GM18502 (cell line): ENCODE results near the gene KCNIP4.
A peak's percentile ranks its signal among the peaks of the same experiment; 100 is the strongest.
"Not testable (repeated sequence)": the region's sequence is repeated elsewhere in the genome, so short reads cannot be mapped to it uniquely, and the experiment has no call there.

Experiments
- ATAC-seq: cut with Tn5 transposase; IDR thresholded peaks from one replicate; pipeline ENCODE4 v1.9.1; 2021; ENCODE audit warnings: mild to moderate bottlenecking; ENCODE audit not compliant: unreplicated experiment, poor library complexity

Gene KCNIP4

DNA sequence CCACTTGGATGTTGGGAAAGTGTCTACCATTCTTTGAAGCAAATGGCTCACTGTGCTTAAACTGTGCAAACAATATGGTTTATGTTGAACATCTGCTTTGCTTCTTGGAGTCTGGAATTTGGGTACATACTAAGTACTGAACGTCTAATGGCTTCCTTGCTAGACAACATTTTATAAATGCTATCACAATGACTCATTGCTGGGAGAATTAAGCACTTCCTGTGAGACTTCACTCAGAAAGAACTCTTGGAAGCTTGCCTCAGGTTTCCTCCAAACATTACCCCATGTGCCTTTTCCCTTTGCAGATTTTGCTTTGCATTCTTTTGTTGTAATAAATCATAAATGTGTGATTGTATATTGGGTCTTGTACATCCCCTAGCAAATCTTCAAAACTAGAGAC, 1108.6 kb downstream of the KCNIP4 start:
- ATAC-seq = no peak

DNA sequence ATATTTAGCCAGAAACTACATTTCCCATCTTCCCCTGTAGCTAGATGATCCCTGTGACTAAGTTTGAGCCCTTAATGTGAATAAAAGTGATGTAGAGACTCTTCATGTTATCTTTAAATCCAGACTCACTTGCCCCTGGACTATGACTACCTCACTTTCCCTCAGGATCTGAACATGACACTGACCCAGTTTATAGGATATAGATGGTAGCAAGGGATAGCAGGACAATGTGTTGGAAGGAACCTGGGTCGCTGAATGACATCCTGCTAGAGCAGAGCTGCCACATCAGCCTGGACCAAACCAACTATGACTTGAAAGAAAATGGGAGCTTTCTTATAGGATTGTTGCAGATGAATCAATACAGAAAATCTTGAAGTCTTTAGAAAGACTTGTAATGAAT, 1110.1 kb downstream of the KCNIP4 start:
- ATAC-seq = no peak

DNA sequence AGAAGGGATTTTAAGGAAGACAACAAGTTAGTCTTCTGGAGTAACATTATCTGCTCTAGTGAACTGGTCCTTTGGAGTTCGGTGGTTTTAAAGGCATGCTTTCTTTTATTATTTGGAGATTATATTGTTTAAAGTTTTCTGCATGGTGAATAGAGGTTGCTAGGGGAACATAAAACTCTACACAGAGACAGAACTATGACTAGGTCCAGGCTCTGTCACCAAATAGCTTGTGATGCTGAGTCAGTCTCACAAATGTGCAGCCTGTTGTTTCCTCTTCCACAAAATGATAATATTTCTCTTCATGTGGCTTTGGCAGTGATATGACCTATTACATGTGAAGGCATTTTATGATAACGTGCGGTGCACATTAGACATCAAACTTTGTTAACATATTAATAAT, 1115.7 kb downstream of the KCNIP4 start:
- no peak for ATAC-seq

DNA sequence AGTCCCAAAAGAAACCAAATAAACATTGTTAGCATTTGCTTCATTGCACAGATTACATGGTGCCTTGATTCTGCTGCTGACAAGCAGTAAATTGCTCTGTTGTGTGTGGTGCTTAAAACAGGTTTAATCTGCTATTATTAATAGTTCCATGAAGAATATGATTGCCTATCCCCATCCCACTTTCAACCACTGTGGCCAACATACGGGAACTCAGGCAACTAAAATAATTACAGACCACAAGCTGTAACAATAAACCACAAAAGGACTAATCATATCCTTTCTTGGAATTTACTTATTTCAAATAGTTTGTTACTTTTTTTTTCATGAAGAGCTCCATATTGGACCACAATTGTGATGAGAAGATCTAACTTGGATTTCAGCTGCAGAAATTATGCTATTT, 1116.8 kb downstream of the KCNIP4 start:
- ATAC-seq = no peak

DNA sequence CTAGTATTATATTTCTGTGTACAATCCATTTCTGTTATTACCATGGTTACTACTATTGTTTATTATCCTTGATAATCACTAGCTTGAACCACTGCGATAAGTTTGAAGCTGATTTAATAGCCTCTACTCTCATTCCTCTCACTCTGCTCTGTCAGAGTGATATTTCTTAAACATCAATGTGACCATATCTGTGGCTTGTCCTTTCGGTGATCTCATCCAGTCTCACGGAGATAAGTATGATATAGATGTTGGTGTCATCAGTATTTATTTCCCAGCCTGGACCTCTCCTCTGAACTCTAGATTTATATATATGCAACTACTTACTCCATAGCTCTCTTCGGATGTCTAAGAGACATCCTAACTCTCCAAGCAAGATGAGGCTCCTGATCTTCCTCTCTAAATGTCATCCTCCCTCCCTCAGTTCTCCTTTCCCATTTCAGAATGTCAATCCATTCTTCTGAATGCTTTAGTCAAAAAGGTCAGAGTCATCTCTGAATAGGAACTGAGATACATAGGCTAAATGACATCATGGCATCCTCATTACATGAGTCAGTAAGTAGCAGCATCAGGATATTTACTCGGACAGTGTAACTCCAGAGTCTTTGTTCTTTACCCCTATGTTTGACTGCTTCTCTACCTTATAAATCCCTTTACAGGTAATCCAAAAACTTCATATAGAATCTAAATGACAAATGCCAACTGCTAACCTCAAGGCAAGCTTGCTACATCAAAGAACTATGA, 1118.8 kb downstream of the KCNIP4 start:
- no peak for ATAC-seq

DNA sequence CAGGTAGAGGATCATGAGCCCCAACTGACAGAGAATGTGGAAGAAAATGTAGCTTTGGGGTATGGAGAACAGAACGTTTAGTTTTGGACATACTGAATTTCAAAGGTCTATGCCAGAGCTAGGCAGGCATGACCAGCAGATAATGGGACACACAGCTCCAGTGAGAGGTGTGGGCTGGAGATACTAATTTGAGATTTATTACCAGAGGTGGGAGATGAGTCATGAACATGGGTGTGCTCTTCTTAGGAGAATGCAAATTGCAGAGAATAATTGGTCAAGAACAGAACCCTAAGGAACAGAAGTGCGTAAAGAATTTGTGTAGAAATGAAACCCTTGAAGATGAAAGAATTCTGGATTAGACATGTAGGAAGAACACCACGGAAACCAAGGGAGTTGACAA, 1123.1 kb downstream of the KCNIP4 start:
- no peak for ATAC-seq

DNA sequence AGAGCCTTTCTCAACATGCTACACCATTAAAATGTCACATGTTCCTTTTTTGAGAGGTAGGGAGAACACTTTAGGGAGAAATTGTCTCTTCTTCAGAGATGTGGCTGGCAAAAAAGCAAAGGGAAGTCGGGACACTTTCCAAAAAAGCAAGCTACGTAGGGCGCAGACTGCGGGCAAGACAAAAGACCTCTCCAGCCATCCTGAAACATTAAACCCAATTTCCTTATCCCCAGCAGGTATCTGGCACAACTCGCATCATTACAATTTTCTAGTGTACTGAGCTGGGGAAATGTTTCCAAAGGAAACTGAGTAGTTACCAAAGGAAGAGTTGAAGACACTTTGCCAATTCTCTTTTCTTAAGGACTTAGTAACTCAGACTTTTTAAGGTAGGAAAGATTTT, 1132.3 kb downstream of the KCNIP4 start:
- ATAC-seq = no peak

DNA sequence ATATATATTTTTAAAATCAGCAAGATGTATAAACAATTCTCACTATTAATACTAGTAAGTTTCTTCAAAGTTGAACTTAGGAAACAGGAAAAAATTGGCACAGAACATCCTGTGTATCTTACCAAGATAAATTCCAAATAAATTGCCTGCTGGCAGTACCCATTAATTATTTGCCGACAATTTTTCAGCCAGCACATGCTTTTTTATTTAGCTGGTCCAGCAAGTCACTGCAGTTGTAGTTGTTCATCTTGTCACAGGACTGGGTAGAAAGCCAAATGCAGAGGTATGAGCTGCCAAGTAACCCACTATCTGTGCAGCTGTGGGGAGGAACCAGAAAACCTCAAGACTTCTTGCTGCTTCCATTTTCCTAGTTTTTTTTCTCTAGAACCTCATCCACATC, 1134.9 kb downstream of the KCNIP4 start:
- no peak for ATAC-seq

DNA sequence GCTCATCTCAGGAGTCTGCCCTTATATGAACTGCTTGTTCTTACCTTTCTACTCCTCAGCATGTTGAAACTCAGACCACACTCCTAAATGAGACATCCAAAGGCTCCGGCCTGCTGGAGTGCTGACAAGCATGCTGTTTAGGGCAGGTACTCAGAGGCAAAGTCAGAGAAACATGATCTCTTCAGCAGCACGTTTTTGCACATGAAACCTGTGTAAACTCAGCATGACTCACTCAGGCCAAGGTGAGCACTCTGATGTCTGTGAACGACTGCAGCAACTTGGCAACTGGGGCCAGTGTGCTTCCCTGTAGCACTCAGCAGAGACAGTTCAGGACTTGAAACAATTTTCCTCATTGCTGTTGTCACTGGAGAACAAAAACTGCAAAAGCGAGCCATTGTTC, 1138.8 kb downstream of the KCNIP4 start:
- ATAC-seq = no peak

DNA sequence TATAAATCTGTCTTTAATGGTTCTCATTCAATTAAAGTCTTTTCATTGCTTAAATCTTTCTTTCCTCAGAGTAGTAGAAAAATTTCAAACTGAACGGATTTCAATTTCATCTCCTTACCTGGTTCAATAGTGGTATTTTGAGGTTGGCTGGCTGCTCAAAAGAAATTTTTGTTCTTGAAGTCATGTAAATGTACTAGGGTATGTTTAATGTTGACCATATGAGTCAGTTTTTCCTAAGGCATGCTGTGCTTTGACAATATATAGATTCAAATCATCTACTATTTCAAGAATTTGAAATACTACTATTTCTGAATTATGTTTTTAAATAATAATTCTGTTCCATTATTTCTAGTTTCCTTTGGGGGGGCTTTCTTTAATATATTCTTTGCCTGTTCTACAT, 1142.9 kb downstream of the KCNIP4 start:
- no peak for ATAC-seq

DNA sequence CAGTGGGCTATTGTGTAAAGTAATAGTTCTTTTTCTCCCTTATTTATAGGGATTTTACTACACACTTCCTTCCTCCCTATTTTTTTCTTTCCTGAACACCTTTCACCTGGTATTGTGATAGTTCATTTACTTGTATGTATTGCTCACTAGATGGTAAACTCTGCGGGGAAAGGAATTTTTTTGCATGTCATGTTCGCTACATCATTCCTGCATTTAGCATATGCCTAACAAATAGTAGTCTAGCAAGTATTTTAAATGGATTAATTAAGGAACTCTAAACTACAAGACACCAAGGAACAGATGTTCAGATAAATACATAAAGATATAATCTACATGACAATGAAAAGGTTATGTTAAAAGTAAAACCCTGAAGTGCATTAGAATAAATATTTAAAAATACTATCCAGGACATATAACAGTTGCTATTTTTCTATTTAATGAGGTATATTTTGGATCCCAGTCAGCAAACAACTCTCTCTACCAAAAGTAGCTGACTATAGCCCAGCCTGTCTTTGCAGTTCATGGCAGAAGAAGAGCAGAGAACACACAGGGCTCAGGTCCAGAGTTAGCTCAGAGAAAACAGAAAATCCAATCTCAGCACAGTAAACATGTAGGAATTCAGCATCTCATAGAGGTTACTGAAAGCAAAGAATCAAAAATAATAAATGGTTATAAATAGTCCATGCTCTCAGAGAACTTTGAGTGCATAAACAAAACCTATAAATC, 1160.5 kb downstream of the KCNIP4 start:
- no peak for ATAC-seq

DNA sequence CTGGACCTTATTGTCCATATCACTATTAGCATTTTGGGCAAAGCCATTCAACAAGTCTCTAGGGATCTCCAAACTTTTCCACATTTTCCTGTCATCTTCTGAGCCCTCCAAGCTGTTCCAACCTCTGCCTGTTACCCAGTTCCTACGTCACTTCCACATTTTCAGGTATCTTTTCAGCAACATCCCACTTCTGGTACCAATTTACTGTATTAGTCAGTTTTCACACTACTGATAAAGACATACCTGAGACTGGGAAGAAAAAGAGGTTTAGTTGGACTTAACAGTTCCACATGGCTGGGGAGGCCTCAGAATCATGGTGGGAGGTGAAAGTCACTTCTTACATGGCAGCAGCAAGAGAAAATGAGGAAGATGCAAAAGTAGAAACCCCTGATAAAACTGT, 1165.4 kb downstream of the KCNIP4 start:
- not testable (repeated sequence) for ATAC-seq

DNA sequence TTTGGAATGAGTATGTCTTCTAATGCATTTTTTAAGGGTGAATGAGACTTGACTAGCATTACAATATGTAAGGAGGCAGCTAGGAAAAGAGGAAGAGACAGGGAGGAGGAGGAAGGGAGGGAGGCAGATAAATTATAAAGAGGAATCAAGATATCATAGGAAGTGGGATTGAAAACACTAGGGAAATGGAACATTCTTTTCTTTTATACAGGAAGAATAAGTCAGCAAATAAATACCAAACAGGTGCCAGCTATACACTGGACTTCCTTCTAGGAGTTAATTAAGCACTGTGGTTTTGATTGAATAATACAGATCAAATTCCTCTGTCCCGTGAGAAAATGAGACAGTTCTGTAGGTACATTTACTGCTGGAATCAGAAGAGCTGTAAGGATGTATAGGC, 1169.7 kb downstream of the KCNIP4 start:
- ATAC-seq = no peak

DNA sequence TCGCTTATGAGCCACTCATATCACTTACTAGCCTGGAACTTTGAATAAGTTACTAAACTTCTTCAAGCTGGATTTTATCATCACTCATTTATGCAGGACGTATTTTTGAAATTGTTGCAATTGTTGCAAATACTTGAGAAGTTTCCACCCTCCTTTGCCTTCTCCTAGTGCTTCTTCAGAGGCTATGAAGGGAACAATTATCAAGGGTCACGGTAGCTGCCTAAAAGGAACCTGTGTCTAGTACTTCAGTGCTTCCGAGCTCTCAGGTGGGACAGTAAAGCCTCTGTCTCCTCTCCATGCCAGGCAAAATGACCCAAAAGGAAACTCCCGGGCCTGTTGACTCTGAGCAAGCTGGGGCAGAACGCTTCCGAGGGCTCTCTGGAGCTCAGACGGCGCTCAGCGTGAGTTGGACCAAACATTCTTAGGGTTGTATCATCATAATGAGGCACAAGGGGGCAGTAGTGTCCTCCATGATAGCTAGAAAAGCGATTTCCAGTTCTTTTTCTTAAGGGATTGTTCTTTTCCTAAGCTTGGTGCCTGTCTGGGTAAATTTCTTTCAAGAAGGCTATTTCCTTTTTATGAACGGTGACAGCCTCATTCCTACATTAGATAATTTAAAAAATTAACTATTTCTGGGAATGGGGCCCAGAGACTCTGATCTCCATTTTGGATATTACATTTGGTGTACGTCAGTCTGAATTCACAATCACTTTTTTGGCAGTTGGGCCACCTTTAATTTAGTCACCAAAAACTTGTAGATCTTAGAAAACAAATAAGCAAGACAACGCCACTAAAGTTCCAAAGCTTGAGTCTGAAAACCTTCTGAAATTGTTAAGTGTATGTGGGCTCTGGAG, 1175.2 kb downstream of the KCNIP4 start:
- ATAC-seq = peak; percentile 93

DNA sequence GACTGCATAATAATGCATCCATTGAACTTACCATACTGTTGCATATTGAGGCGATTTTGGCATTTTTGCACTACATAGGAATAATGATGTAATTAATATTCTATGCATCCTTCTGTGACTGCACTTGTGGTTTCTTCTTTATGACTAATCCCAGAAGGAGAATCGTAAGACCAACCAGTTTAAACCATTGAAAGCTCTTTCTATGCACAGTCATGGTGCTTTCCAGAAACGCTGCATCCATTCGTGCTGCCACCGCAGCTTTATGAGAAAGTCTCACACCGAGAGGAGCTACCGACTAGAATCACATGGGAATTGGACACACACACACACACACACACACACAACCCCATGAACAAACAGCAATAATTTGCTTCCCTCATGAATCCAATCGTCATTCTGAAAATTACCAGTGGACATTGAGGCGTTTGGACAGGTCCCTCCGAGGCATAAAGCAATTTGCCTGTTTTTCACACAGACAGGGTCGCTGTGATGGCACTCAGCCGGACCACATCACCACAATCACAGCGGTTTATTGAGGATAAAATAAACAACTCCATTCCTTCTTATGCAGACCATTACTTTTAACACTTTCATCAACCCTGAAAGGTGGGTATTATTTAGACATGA, 1184.1 kb downstream of the KCNIP4 start:
- ATAC-seq = no peak

DNA sequence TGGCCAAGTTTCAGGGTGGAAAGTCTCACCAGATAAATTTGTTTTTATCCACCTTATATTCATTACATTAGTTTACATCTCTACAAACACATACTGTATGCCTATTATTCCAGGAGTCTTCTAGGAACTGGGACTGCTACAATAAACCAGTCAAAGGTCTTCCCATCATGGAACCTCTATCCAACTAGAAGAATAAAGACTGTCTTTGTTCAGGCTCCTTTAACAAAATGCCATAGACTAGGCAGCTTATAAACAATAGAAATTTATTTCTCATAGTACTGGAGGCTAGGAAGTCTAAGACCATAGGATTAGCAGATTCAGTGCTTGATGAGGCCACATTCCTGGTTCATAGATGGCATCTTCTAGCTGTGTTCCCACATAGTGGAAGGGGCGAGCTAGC, 1186.7 kb downstream of the KCNIP4 start:
- ATAC-seq = no peak

DNA sequence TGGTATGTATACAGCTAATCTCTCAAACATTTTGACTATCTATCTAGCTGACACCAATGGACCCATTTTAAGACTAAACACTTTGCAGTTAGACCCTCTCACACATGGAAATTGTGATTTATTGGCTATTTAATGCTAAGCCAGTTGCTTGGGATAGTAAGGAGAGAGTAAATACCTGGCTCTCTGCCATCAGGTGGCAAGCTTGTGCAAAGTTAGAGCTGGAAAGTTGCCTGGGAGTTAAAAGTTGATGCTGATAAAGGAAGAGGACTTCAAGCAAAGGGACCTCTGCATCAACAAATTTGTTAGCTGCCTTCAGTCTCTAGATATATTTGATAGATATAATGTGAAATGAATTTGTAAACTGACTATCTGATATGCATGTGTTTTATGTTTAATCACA, 1187.2 kb downstream of the KCNIP4 start:
- ATAC-seq = no peak

DNA sequence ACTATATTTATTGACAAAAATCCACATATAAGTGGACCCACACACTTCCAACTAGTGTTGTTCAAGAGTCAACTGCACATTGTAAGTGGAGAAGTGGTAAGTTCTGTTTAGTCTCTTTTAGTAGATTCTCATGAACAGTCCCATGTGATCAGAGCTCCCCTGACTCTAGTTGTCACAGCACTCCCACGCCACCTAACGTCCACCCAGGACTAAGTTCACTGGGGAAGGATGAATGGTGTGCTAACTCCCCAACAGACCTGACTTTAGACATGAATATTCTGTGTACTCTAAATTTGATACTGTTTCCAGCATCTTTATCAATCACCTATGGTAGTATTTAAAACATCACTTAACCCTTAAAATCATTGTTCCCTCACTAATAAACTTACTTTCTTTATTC, 1188.5 kb downstream of the KCNIP4 start:
- ATAC-seq = no peak

DNA sequence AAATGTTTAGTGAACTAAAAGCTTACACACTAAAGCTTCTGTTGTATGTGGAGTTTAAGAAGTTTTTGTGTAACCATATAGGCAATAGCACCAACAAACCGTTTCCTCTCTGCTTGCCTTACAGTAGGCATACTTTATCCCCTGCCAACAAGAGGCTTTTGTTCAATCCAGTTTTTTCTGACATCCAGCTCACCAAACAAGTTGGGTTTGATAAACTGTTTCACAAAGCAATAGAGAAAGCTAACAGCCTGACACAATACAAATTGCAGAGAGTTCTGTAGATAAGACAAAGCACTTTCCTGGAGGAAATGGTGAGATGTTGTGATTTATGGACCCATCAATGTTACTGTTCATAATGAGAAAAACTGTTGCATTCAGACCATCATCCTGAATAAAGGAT, 1194.5 kb downstream of the KCNIP4 start:
- ATAC-seq = no peak

DNA sequence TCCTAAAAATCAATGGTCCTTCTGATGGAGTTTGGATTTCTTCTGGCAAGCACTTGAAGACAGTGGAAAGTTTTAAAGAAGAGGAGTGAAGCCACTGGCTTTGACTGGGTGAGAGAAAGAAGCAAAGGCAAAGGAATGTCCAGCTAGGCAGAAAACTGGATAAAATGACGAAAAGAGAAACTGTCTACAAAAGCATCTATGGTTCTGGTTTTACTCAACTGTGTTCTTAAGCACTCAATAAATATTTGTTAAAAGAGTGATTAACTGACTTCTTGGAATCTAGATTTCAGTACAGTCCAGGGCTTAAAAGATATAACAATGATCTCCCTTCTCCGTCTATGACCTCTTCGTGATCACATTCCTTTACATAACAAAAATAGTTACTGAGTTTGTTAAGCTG, 1195.9 kb downstream of the KCNIP4 start:
- no peak for ATAC-seq

DNA sequence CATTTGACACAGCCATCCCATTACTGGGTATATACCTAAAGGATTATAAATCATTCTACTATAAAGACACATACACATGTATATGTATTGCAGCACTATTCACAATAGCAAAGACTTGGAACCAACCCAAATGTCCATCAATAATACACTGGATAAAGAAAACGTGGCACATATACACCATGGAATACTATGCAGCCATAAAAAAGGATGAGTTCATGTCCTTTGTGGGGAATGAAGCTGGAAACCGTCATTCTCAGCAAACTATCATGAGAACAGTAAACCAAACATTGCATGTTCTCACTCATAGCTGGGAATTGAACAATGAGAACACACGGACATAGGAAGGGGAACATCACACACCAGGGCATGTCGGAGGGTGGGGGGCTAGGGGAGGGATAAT, 1202.6 kb downstream of the KCNIP4 start:
- not testable (repeated sequence) for ATAC-seq
